ENCODE data around the gene BHLHE40.

The BHLHE40 gene

GRCh38 chr3:5004319-5005152, 25.3 kb downstream of the BHLHE40 start:
- Histone ChIP-seq H3K79me2 (ENCODE audit: insufficient read depth, low read length) (no peaks in the 10 kb centered on the region), H3K27ac (ENCODE audit: low read depth, low read length) (no peak overlapping the region), H2AFZ (ENCODE audit: low read depth, low read length, severe bottlenecking) (no peak overlapping the region), H3K9me2 (replicated peaks; ENCODE audit: insufficient read depth, low read length) (no peaks in the 10 kb centered on the region), H3K4me2 (ENCODE audit: low read depth, low read length, poor library complexity, severe bottlenecking) (no peak overlapping the region), H3K4me3 (ENCODE audit: insufficient read depth, low read length, poor library complexity, severe bottlenecking) (no peak overlapping the region), H3K36me3 (ENCODE audit: low read length) (no peaks in the 10 kb centered on the region), H3F3A (ENCODE audit: insufficient read depth) (peaks cover 3% of the 10 kb centered on the region; the same call in 1 of the 2 replicates), H3K9me3 (ENCODE audit: insufficient read depth, low read length) (no peaks in the 10 kb centered on the region), H3K9ac (ENCODE audit: low read length) (no peak overlapping the region), H3K27me3 (ENCODE audit: low read length) (0 out of 2 replicates have a peak, but pooled peaks cover 3% of the 10 kb centered on the region), H4K20me1 (ENCODE audit: low read depth, low read length) (no peaks in the 10 kb centered on the region)
- TF ChIP-seq EZH2phosphoT487 (conservative IDR thresholded peaks at IDR 0.05; ENCODE audit: low read length) = no peak
- TF ChIP-seq, protein P1, sequence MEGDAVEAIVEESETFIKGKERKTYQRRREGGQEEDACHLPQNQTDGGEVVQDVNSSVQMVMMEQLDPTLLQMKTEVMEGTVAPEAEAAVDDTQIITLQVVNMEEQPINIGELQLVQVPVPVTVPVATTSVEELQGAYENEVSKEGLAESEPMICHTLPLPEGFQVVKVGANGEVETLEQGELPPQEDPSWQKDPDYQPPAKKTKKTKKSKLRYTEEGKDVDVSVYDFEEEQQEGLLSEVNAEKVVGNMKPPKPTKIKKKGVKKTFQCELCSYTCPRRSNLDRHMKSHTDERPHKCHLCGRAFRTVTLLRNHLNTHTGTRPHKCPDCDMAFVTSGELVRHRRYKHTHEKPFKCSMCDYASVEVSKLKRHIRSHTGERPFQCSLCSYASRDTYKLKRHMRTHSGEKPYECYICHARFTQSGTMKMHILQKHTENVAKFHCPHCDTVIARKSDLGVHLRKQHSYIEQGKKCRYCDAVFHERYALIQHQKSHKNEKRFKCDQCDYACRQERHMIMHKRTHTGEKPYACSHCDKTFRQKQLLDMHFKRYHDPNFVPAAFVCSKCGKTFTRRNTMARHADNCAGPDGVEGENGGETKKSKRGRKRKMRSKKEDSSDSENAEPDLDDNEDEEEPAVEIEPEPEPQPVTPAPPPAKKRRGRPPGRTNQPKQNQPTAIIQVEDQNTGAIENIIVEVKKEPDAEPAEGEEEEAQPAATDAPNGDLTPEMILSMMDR (IDR thresholded peaks at IDR 0.05; ENCODE audit: insufficient read depth, low read length, poor library complexity, severe bottlenecking) = no peak

- H3K9me2 ChIP-seq (replicated peaks; ENCODE audit: insufficient read depth, low read length) = no peaks in the 10 kb centered on the region
- no peaks in the 10 kb centered on the region for H4K20me1 ChIP-seq (ENCODE audit: low read depth, low read length)
- H2AFZ ChIP-seq (ENCODE audit: low read depth, low read length, severe bottlenecking) = no peak overlapping the region
- no peak overlapping the region for H3K27ac ChIP-seq (ENCODE audit: low read depth, low read length)
- H3F3A ChIP-seq (ENCODE audit: insufficient read depth) = peaks cover 3% of the 10 kb centered on the region; the same call in 1 of the 2 replicates
- H3K9me3 ChIP-seq (ENCODE audit: insufficient read depth, low read length) = no peaks in the 10 kb centered on the region
- no peaks in the 10 kb centered on the region for H3K36me3 ChIP-seq (ENCODE audit: low read length)
- H3K79me2 ChIP-seq (ENCODE audit: insufficient read depth, low read length) = no peaks in the 10 kb centered on the region
- 0 out of 2 replicates have a peak, but pooled peaks cover 3% of the 10 kb centered on the region for H3K27me3 ChIP-seq (ENCODE audit: low read length)
- no peak overlapping the region for H3K9ac ChIP-seq (ENCODE audit: low read length)
- no peak for TF ChIP-seq EZH2phosphoT487 (conservative IDR thresholded peaks at IDR 0.05; ENCODE audit: low read length)
- TF ChIP-seq, protein P1 (IDR thresholded peaks at IDR 0.05; ENCODE audit: insufficient read depth, low read length, poor library complexity, severe bottlenecking) = no peak
- no peak overlapping the region for H3K4me3 ChIP-seq (ENCODE audit: insufficient read depth, low read length, poor library complexity, severe bottlenecking)
- no peak overlapping the region for H3K4me2 ChIP-seq (ENCODE audit: low read depth, low read length, poor library complexity, severe bottlenecking)
These were observed 26.1 kb downstream of the BHLHE40 start for GRCh38 chr3:5005367-5005766.

GRCh38 chr3:5006755-5007202, 27.5 kb downstream of the BHLHE40 start:
- H2AFZ ChIP-seq (ENCODE audit: low read depth, low read length, severe bottlenecking) = no peak overlapping the region

More at GRCh38 chr3:5006755-5007202, 27.5 kb downstream of the BHLHE40 start:
- no peaks in the 10 kb centered on the region for H3K9me2 ChIP-seq (replicated peaks; ENCODE audit: insufficient read depth, low read length)
- H3F3A ChIP-seq (ENCODE audit: insufficient read depth) = peaks cover 6% of the 10 kb centered on the region; the same call in 1 of the 2 replicates
- no peaks in the 10 kb centered on the region for H3K36me3 ChIP-seq (ENCODE audit: low read length)
- TF ChIP-seq, protein P1 (IDR thresholded peaks at IDR 0.05; ENCODE audit: insufficient read depth, low read length, poor library complexity, severe bottlenecking) = no peak
- TF ChIP-seq EZH2phosphoT487 (conservative IDR thresholded peaks at IDR 0.05; ENCODE audit: low read length) = no peak
- H3K9me3 ChIP-seq (ENCODE audit: insufficient read depth, low read length) = no peaks in the 10 kb centered on the region
- no peaks in the 10 kb centered on the region for H4K20me1 ChIP-seq (ENCODE audit: low read depth, low read length)
- no peak overlapping the region for H3K4me3 ChIP-seq (ENCODE audit: insufficient read depth, low read length, poor library complexity, severe bottlenecking)
- no peaks in the 10 kb centered on the region for H3K79me2 ChIP-seq (ENCODE audit: insufficient read depth, low read length)
- no peak overlapping the region for H3K27ac ChIP-seq (ENCODE audit: low read depth, low read length)
- no peak overlapping the region for H3K9ac ChIP-seq (ENCODE audit: low read length)
- 0 out of 2 replicates have a peak, but pooled peaks cover 3% of the 10 kb centered on the region for H3K27me3 ChIP-seq (ENCODE audit: low read length)
- no peak overlapping the region for H3K4me2 ChIP-seq (ENCODE audit: low read depth, low read length, poor library complexity, severe bottlenecking)
